Activated CD4-positive, CD25-positive, alpha-beta regulatory T cell treated with anti-CD3 and anti-CD28 coated beads, Interleukin-2, amount 50 U/mL, for 24 hours (primary cell): ENCODE results near the gene GFOD2.
"Not testable (repeated sequence)": the region's sequence is repeated elsewhere in the genome, so short reads cannot be mapped to it uniquely, and the experiment has no call there.

ENCODE experiments used
- ATAC-seq, 2 donors: fragments of 150-1000 bp; cut with Tn5 transposase; one replicate each; pipeline ENCODE4 v1.10.0; 2021; ENCODE audit warnings: mild to moderate bottlenecking in 1 of 2, moderate library complexity in 1 of 2

The GFOD2 gene

GRCh38 chr16:67719048-67719777 is at the start of gene GFOD2:
Gene GFOD2, minus strand, starts transcription at chr16:67719316. Its CDS starts 33,601 bp downstream, at chr16:67685715.
- ATAC-seq = peak; percentile 89 to 90

- no peak for ATAC-seq
Measured at GRCh38 chr16:67767953-67768352, 48.8 kb upstream of the GFOD2 start.

- ATAC-seq = no peak
Measured at GRCh38 chr16:67766291-67766690, 47.2 kb upstream of the GFOD2 start.

DNA sequence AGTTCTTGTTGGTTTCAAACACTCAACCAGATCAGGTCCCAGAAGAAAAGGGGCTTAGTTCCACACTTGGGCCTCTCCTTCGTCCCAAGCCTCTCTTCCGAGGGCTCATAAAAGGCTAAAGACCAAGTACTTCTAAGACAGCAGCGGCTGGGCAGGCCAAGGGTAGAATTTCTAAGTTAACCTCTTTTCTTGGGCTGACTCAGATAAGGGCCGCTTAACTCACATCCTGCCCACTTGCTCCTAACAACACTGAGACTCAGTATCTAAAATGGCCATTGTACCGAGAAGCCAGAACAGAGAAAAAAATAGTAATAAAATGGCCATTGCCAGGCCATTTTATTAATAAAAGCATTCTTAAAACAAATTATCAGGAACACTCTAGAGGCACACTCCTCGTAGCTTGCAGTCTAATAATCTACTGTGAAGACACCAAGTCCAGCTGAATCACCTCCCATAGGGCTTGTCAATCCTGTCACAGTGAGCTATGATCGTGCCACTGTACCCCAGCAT is 45.1 kb upstream of the GFOD2 start:
- no peak for ATAC-seq

DNA sequence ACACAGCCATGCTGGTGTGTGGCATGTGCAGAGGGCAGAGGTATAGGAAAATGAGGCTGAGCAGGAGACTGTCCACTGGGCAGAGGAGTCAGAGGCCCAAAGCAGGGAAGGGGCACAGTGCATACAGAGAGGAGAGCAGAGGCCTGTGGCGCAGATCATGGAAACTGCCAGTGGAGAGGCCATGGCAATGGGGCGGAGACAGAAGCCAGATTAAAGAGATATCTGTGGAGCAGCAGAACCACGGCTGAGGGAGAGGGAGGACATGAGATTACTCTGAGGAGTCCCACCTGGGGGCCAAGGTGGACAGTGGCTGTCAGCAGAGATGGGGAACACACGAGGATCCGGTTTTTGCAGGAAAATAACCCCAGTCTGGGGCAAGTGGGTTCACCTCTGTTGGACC is 44.0 kb upstream of the GFOD2 start:
- ATAC-seq = no peak

GRCh38 chr16:67762385-67762784 is 43.3 kb upstream of the GFOD2 start:
- no peak for ATAC-seq

GRCh38 chr16:67761924-67762323 is 42.8 kb upstream of the GFOD2 start:
- no peak for ATAC-seq

- ATAC-seq = no peak
Measured at GRCh38 chr16:67760956-67761230, 41.8 kb upstream of the GFOD2 start.

DNA sequence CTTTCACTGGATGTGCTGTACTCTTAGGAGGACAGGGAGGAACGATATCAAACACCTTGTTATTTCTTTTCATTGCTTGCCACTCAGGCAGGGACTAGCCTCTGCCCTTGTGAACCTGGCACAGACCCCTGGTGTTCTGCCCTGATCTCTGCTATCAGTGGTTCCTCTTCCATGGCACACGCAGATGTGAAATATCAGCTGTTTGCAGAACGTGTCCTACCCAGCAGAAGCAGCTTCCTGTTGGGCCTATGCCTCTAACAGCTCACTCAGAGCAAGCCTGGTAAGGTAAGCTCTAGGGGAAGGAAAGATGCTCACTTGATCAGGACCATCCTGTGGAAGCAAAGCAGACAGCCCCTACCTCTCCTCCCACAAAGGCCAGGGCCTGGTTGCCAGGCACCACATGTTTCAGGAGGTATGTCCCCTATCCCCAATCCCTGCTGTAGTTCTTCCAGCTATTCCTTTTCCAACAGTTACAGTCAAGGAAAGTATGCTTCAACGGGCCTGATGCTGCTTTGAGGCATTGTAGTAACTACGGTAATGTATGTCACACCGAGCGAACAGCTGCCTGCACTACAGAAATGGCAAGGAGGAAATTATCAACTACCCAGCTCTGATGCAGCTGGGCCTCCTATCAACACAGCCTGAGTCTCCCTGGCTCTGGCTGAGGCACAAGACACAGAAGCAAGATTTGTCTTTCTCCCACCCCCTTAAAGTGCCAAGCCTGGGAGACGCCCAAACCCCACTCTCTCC is 41.3 kb upstream of the GFOD2 start:
- ATAC-seq = no peak

DNA sequence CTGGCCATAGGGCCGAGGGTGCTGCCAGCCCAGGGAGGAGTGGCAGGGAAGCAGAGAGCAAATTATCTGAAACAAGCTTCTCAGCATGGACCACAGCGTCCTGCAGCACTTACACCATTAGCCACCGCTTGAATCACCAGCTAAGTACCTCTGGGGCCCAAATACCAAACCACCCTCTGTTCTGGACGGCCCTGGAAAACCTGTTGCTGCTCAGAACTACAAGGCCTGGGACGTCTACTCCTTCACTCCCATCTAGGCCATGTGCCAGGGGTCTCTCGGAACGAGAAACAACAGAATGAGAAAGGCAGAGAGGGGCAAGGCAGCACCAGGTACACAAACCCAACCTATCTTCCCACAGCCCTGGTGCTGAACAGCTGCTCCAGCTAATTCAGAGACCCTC is 39.9 kb upstream of the GFOD2 start:
- no peak for ATAC-seq

GRCh38 chr16:67758006-67758405 is 38.9 kb upstream of the GFOD2 start:
- ATAC-seq = no peak

DNA sequence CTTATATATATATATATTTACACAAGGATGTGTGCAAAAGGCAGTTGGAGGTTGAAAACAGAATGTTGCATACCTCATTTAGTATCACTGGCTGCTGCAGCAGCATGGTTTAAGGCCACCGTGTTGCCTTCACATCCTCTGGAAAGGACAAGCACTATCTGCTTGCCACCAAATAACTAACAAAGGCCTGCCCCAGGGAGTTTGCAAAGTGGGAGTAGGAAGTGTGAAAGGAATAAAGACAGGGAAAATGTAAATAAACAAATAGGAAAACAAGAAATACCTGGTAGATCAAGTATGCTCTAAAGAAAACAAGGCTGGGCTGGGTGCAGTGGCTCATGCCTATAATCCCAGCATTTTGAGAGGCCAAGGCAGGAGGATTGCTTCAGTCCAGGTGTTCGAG is 33.5 kb upstream of the GFOD2 start:
- ATAC-seq = no peak

GRCh38 chr16:67751331-67751730 is 32.2 kb upstream of the GFOD2 start:
- ATAC-seq = not testable (repeated sequence)

DNA sequence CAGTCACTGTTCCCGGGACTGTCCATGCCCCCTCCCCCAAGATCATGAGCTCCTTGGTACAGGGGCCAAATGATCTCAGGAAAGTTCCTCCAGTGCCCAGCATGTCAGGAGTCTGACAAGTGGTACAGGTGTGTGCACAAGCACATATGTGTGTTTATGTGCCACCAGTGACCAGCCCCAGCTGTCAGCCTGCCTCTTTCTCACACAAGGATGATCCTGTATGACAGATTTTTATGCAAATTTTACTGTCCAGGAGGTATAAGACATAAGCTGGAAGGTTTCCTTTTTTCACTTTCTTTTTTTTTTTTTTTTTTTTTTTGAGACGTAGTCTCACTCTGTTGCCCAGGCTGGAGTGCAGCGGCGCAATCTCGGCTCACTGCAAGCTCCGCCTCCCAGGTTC is 31.4 kb upstream of the GFOD2 start:
- no peak for ATAC-seq

DNA sequence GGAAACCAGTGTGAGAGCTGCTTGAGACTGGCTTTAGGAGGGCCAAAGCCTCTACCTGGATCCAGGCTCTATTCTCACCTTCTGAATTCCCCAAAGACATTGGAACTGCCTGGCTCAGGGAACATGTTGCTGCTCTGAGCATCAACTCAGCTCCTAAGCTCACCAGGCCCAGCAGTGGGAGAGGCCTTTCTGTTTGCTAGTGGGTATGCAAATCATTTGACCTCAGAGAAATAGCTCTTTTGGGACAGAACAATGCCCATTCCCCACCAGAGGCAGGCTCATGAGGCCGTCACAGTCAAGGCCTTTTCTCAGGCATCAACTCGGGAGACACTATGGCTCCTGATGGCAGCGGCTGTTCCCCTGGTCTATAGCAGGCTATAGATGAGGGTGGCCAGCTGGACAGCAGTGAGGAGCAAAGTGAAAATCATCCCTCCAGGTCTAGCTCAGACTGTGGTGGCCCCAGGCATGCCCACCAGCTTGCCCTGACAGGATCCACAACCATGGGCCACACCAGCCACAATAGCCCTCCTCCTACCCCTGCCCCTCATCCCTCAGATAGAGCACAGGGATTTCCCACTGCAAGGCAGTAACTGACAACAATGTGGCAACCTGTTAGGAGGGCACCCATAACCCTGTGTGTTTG is 30.4 kb upstream of the GFOD2 start:
- ATAC-seq = no peak

GRCh38 chr16:67748834-67749233 is 29.7 kb upstream of the GFOD2 start:
- ATAC-seq = no peak

GRCh38 chr16:67746846-67747245 is 27.7 kb upstream of the GFOD2 start:
- no peak for ATAC-seq

GRCh38 chr16:67741118-67741517 is 22.0 kb upstream of the GFOD2 start:
- no peak for ATAC-seq

GRCh38 chr16:67740391-67740790 is 21.3 kb upstream of the GFOD2 start:
- ATAC-seq = no peak

GRCh38 chr16:67736858-67737257 is 17.7 kb upstream of the GFOD2 start:
- ATAC-seq = no peak

GRCh38 chr16:67734731-67735201 is 15.7 kb upstream of the GFOD2 start:
- no peak for ATAC-seq

DNA sequence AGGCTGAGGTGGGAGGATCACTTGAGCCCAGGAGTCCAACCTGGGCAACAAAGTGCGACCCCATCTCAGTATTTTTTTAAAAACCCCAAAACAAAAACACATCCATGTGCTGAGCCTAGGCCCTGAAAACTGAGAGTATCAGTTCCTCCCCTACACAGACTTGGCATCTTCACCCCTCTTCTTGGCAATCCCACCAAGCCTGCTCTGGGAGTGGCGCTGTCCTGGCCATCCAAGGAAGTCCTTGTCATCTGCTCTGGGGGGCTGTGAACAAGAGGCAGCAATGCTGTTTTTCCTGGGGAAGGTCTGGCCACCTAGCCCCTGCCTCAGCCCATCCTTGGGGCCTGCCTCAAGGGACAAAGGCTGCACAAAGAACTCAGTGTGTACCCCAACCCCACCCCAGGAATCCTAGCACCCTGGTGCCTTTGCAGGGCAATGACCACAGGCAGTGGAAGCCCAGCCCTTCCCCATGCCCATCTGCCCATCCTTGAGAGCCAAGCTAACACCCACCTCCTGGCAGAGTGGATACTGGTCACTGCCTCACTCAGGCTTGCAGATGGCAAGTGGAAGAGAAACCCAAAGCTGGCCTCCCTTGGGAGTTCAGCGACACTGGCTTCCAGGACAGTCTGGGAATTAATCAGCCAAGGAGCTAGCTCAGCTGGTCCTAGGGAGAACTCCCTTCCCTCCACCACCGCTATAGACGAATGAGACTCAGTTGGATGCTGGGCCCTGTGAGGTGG is 14.8 kb upstream of the GFOD2 start:
- ATAC-seq = no peak

DNA sequence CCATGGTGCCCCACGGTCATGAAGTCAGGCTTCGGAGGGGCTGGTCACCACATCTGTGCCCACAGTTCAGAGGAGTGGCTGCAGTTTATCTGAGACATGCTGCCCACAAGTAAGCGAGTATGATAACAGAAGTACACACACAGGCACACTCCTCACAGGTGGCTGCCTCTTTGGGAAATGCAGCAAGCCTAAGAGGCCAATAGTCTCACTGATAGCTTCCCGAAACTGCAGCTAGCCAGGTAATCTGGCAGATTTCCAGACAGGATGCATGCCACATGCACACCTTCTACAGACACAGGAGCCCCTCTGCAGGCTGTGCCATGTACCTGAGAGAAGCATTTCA is 12.6 kb upstream of the GFOD2 start:
- no peak for ATAC-seq
